WTC11 (cell line): ENCODE results near the gene C3. TPM values are rescaled to one million over a fixed set of nuclear protein-coding genes. Genes with fewer than 3 reads are reported as not detected.
"Not testable (repeated sequence)": the region's sequence is repeated elsewhere in the genome, so short reads cannot be mapped to it uniquely, and the experiment has no call there.

Experiments used
- ATAC-seq: fragments of 200-7000 bp; cut with Tn5 transposase; 2 replicates; pipeline ENCODE4 v1.10.0; 2021; ENCODE audit warnings: mild to moderate bottlenecking, moderate library complexity
- CTCF ChIA-PET: fragments of 300-600 bp; sonication (Branson Sonifier 250); formaldehyde crosslinking; loops from one replicate; lab custom pipeline; 2021; ENCODE audit warnings: antibody characterized with exemption; lab: Charles Lee
- POLR2A ChIA-PET: fragments of 350-600 bp; sonication (Branson Sonifier 250); formaldehyde crosslinking; loops from one replicate; lab custom pipeline; 2021; ENCODE audit warnings: antibody characterized with exemption; lab: Charles Lee
- DNase-seq: peaks from one replicate; pipeline ENCODE4 v3.0.0; 2021; ENCODE audit warnings: low spot score
- H3K27ac Mint-ChIP-seq: 2 replicates; pipeline ENCODE4 v1.8.0; 2021; ENCODE audit warnings: mixed read lengths
- H3K27me3 Mint-ChIP-seq: 2 replicates; pipeline ENCODE4 v1.8.0; 2021; ENCODE audit warnings: low read depth, mild to moderate bottlenecking, moderate library complexity, mixed read lengths
- H3K36me3 Mint-ChIP-seq: 2 replicates; pipeline ENCODE4 v1.8.0; 2021; ENCODE audit warnings: mixed read lengths
- H3K4me1 Mint-ChIP-seq: 2 replicates; pipeline ENCODE4 v1.8.0; 2022; ENCODE audit warnings: mixed read lengths
- H3K4me3 Mint-ChIP-seq: 2 replicates; pipeline ENCODE4 v1.8.0; 2021; ENCODE audit warnings: mild to moderate bottlenecking, moderate library complexity, mixed read lengths
- H3K9me3 Mint-ChIP-seq: 2 replicates; pipeline ENCODE4 v1.8.0; 2021; ENCODE audit warnings: mixed read lengths
- CBFB ChIP-seq: sonication (generic); formaldehyde crosslinking; IDR thresholded peaks from 2 replicates; pipeline ENCODE4 v1.8.1; 2022; ENCODE audit warnings: mild to moderate bottlenecking, low read depth, missing genetic modification reagents
- CREM ChIP-seq: sonication (generic); formaldehyde crosslinking; IDR thresholded peaks from 2 replicates; pipeline ENCODE4 v1.8.1; 2022; ENCODE audit warnings: mild to moderate bottlenecking, missing genetic modification reagents, moderate library complexity
- CTCF ChIP-seq: fragments of 200-600 bp; IDR thresholded peaks from 2 replicates; pipeline ENCODE4 v1.8.0; 2022; ENCODE audit warnings: antibody characterized with exemption
- EMX1 ChIP-seq: fragments of 250-450 bp; sonication (Bioruptor Pico); IDR thresholded peaks from 2 replicates; pipeline ENCODE4 v1.8.0; 2021; ENCODE audit warnings: mild to moderate bottlenecking
- ETV6 ChIP-seq: sonication (generic); formaldehyde crosslinking; IDR thresholded peaks from 2 replicates; pipeline ENCODE4 v1.8.1; 2022; ENCODE audit warnings: mild to moderate bottlenecking, missing genetic modification reagents
- FOXJ3 ChIP-seq: sonication (generic); formaldehyde crosslinking; IDR thresholded peaks from 2 replicates; pipeline ENCODE4 v1.9.0; 2021; ENCODE audit warnings: missing genetic modification reagents, mild to moderate bottlenecking, borderline replicate concordance
- GRHL2 ChIP-seq: fragments of 250-450 bp; sonication (Bioruptor Pico); IDR thresholded peaks from 2 replicates; pipeline ENCODE4 v1.8.0; 2022; ENCODE audit warnings: mild to moderate bottlenecking, moderate library complexity; ENCODE audit not compliant: insufficient replicate concordance, severe bottlenecking
- GTF2I ChIP-seq: fragments of 250-450 bp; sonication (Bioruptor Pico); conservative IDR thresholded peaks from 2 replicates; pipeline ENCODE4 v1.4.0; 2021; ENCODE audit warnings: mild to moderate bottlenecking
- NR2C2 ChIP-seq: sonication (generic); formaldehyde crosslinking; IDR thresholded peaks from 2 replicates; pipeline ENCODE4 v1.8.0; 2022; ENCODE audit warnings: mild to moderate bottlenecking, missing genetic modification reagents
- SOX15 ChIP-seq: fragments of 250-450 bp; sonication (Bioruptor Pico); IDR thresholded peaks from 2 replicates; pipeline ENCODE4 v1.9.0; 2021; ENCODE audit warnings: mild to moderate bottlenecking
- TP53 ChIP-seq: sonication (generic); formaldehyde crosslinking; IDR thresholded peaks from 2 replicates; pipeline ENCODE4 v1.8.1; 2023; ENCODE audit warnings: mild to moderate bottlenecking, missing genetic modification reagents
- USF1 ChIP-seq: sonication (generic); formaldehyde crosslinking; IDR thresholded peaks from 2 replicates; pipeline ENCODE4 v1.8.0; 2022; ENCODE audit warnings: mild to moderate bottlenecking, missing genetic modification reagents
- ZNF138 ChIP-seq: sonication (generic); formaldehyde crosslinking; conservative IDR thresholded peaks from 2 replicates; pipeline ENCODE4 v1.8.1; 2022; ENCODE audit warnings: mild to moderate bottlenecking, moderate library complexity, missing genetic modification reagents
- ZNF232 ChIP-seq: sonication (generic); formaldehyde crosslinking; IDR thresholded peaks from 2 replicates; pipeline ENCODE4 v1.8.0; 2022; ENCODE audit warnings: mild to moderate bottlenecking, missing genetic modification reagents
- ZNF317 ChIP-seq: sonication (generic); formaldehyde crosslinking; IDR thresholded peaks from 2 replicates; pipeline ENCODE4 v1.8.1; 2023; ENCODE audit warnings: low read depth, mild to moderate bottlenecking, moderate library complexity, missing genetic modification reagents, borderline replicate concordance
- ZNF532 ChIP-seq: fragments of 250-450 bp; sonication (Bioruptor Pico); IDR thresholded peaks from 2 replicates; pipeline ENCODE4 v1.9.0; 2021; ENCODE audit warnings: mild to moderate bottlenecking, borderline replicate concordance
- total RNA-seq: library from RNA; stranded (reverse); gene quantifications from 3 replicates; pipeline ENCODE4 v1.2.3, GENCODE V29; 2021
- TF ChIP-seq, protein P1 (sequence below): sonication (generic); formaldehyde crosslinking; IDR thresholded peaks from 2 replicates; pipeline ENCODE4 v1.8.1; 2022; ENCODE audit warnings: low read depth, missing genetic modification reagents, borderline replicate concordance
- TF ChIP-seq, protein P2 (sequence below): fragments of 250-450 bp; sonication (Bioruptor Pico); IDR thresholded peaks from 2 replicates; pipeline ENCODE4 v1.9.0; 2021; ENCODE audit warnings: mild to moderate bottlenecking

C3 gene
- total RNA-seq, 1 experiment from 2014 or later: 7.0 TPM

- no peak overlapping the region for H3K4me3 Mint-ChIP-seq
- POLR2A ChIA-PET: no interaction called here
- ATAC-seq: peak; percentile 56
- no peaks in the 10 kb centered on the region for H3K4me1 Mint-ChIP-seq
- peak; percentile 23 for DNase-seq
- no peak overlapping the region for H3K27ac Mint-ChIP-seq
- TF ChIP-seq CBFB (CRISPR knock-in tag) (no peak), FOXJ3 (CRISPR knock-in tag) (no peak), ZNF532 (CRISPR knock-in tag) (no peak), NR2C2 (CRISPR knock-in tag) (no peak), ETV6 (no peak), TP53 (CRISPR knock-in tag) (no peak), CREM (CRISPR knock-in tag) (no peak), SOX15 (CRISPR knock-in tag) (no peak)
- TF ChIP-seq, protein P1, sequence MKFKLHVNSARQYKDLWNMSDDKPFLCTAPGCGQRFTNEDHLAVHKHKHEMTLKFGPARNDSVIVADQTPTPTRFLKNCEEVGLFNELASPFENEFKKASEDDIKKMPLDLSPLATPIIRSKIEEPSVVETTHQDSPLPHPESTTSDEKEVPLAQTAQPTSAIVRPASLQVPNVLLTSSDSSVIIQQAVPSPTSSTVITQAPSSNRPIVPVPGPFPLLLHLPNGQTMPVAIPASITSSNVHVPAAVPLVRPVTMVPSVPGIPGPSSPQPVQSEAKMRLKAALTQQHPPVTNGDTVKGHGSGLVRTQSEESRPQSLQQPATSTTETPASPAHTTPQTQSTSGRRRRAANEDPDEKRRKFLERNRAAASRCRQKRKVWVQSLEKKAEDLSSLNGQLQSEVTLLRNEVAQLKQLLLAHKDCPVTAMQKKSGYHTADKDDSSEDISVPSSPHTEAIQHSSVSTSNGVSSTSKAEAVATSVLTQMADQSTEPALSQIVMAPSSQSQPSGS (CRISPR knock-in tag): no peak
- TF ChIP-seq, protein P2, sequence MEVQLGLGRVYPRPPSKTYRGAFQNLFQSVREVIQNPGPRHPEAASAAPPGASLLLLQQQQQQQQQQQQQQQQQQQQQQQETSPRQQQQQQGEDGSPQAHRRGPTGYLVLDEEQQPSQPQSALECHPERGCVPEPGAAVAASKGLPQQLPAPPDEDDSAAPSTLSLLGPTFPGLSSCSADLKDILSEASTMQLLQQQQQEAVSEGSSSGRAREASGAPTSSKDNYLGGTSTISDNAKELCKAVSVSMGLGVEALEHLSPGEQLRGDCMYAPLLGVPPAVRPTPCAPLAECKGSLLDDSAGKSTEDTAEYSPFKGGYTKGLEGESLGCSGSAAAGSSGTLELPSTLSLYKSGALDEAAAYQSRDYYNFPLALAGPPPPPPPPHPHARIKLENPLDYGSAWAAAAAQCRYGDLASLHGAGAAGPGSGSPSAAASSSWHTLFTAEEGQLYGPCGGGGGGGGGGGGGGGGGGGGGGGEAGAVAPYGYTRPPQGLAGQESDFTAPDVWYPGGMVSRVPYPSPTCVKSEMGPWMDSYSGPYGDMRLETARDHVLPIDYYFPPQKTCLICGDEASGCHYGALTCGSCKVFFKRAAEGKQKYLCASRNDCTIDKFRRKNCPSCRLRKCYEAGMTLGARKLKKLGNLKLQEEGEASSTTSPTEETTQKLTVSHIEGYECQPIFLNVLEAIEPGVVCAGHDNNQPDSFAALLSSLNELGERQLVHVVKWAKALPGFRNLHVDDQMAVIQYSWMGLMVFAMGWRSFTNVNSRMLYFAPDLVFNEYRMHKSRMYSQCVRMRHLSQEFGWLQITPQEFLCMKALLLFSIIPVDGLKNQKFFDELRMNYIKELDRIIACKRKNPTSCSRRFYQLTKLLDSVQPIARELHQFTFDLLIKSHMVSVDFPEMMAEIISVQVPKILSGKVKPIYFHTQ: no peak
- TF ChIP-seq, all 79 proteins: peak for 0
- H3K27me3 Mint-ChIP-seq: peaks cover 5% of the 10 kb centered on the region; the same call in 1 of the 2 replicates
- CTCF ChIA-PET: interaction anchor here (0.5 to 2.5 kb wide), 4 partner anchors 14 to 1242 kb away, joined by 3 to 7 read pairs (median 5); no protein-coding TSS in a partner anchor
- H3K36me3 Mint-ChIP-seq: 0 out of 2 replicates have a peak, but pooled peaks cover 2% of the 10 kb centered on the region
- peaks cover 3% of the 10 kb centered on the region; the same call in 1 of the 2 replicates for H3K9me3 Mint-ChIP-seq
Measured at GRCh38 chr19:6660930-6661329, 59.5 kb downstream of the C3 start.

DNA sequence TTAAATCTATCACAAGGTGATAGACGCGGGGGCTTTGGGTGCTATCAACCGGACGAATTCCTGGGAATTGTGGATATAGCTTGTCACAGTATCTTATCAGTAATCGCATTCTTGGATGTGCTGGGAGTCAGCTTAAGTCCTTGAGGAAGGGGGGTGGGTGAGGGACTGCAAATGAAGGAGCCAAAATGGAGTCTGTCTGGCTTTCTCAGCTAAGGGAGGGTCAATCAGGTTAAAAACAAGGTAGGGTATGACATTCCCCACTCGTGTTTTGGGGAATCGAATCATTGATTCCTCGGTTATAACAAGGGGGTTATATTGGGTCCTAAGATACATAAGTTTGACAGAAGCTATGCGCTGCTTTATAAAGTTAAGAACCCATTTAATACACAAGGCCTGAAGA, 64.1 kb downstream of the C3 start:
- DNase-seq, H3K27ac Mint-ChIP-seq, H3K27me3 Mint-ChIP-seq, H3K4me3 Mint-ChIP-seq, H3K4me1 Mint-ChIP-seq, POLR2A ChIA-PET, ATAC-seq, H3K36me3 Mint-ChIP-seq: not testable (repeated sequence)
- peaks cover 14% of the 10 kb centered on the region for H3K9me3 Mint-ChIP-seq
- CTCF ChIA-PET: interaction anchor here (1.1 kb wide), 1 partner anchor 207 kb away, joined by 3 read pairs; no protein-coding TSS in a partner anchor

- Mint-ChIP-seq H3K27ac (no peak overlapping the region), H3K36me3 (peaks cover 11% of the 10 kb centered on the region), H3K27me3 (peaks cover 2% of the 10 kb centered on the region; the same call in 1 of the 2 replicates), H3K4me1 (no peaks in the 10 kb centered on the region), H3K9me3 (peaks cover 21% of the 10 kb centered on the region), H3K4me3 (no peak overlapping the region)
- ATAC-seq: no peak
- POLR2A ChIA-PET: no interaction called here
- CTCF ChIA-PET: interaction anchor here (0.6 to 0.8 kb wide), 2 partner anchors 56 to 151 kb away, joined by 3 read pairs; no protein-coding TSS in a partner anchor
- DNase-seq: no peak
- no peak for TF ChIP-seq EMX1
- no peak for TF ChIP-seq GTF2I
- no peak for TF ChIP-seq ZNF232
- no peak for TF ChIP-seq USF1 (CRISPR knock-in tag)
- no peak for TF ChIP-seq ZNF138 (CRISPR knock-in tag)
- no peak for TF ChIP-seq CTCF
- TF ChIP-seq GRHL2 (CRISPR knock-in tag): no peak
- no peak for TF ChIP-seq ZNF317 (CRISPR knock-in tag)
- no peak for TF ChIP-seq TP53 (CRISPR knock-in tag)
Measured at GRCh38 chr19:6654347-6655310, 65.8 kb downstream of the C3 start.
